ENCODE results near the gene HOGA1. TPM values are rescaled to one million over a fixed set of nuclear protein-coding genes. Genes with fewer than 3 reads are reported as not detected.
"Not testable (repeated sequence)": the region's sequence is repeated elsewhere in the genome, so short reads cannot be mapped to it uniquely, and the experiment has no call there.

The HOGA1 gene
- total RNA-seq, 6 experiments from 2014 or later, result 16.8 to 92.9 (median 36.5) TPM

DNA sequence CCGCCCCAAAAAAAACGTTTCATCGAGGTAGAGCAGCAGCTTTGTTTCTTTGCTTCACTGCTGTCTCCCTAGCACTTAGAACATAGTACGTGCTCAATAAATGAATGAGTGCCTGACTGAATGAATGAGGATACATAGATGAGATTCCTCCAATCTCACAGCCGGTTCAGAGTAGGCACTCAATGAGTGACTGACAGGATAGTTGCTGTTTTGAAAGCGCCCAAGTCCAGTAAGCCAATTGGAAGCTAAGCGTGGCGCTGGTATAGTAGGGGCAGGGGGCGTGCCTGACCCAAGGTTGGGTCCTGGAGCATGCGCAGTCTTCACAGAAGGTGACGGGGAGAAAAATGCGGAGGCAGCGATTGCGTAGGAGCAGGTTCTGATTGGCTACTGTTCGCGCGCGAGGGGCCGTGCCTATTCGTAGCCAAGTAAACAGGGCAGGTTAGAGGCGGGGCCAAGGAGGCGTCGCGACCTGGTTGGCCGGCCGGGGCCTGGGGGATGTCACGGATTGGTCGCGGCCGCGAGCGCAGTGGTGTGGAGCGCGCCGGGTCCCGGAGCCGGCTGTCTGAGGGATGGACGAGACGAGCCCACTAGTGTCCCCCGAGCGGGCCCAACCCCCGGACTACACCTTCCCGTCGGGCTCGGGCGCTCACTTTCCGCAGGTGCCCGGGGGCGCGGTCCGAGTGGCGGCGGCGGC lies 56.1 kb downstream of the HOGA1 start, which contains the start of gene PI4K2A:
PI4K2A (plus strand) TSS at position 498 of the 694 bp plus-strand sequence; CDS start at position 570, 72 bp downstream.
- DNase-seq, result peak; percentile 99
- H3K4me3 ChIP-seq, result peak within 1 kb of the TSS; percentile 63 to 82 (median 70)
- 4% methylated on average over 15 of the region's 54 CpGs for WGBS (ENCODE audit: insufficient coverage, low coverage, low lambda C conversion rate, missing lambda C conversion rate)
- ATAC-seq, result peak; percentile 95 to 99 (median 98)
- TF ChIP-seq POLR2A (IDR thresholded peaks at IDR 0.05) (peak; percentile 96), CTCF (IDR thresholded peaks at IDR 0.05) (no peak)
- no peaks in the 10 kb centered on the region for H3K27me3 ChIP-seq
- no peaks in the 10 kb centered on the region for H3K9me3 ChIP-seq
- H3K4me1 ChIP-seq, result peaks cover 0 to 11% (median 6%) of the 10 kb centered on the region in 4 donors
- peaks cover 0 to 6% (median 0%) of the 10 kb centered on the region in 4 donors for H3K36me3 ChIP-seq
- intact Hi-C loops (cut with DNase I), result no loop called here
- H3K27ac ChIP-seq, result peak within 1 kb of the TSS; percentile 61 to 87 (median 77)

- WGBS (ENCODE audit: insufficient coverage, low coverage, low lambda C conversion rate, missing lambda C conversion rate), result under 1% methylated on average over 40 of the region's 67 CpGs
- Histone ChIP-seq H3K9me3 (no peaks in the 10 kb centered on the region), H3K27ac (peak overlapping the region; percentile 61 to 87 (median 77)), H3K36me3 (peaks cover 0 to 6% (median 0%) of the 10 kb centered on the region in 4 donors), H3K4me3 (peak overlapping the region; percentile 63 to 82 (median 70)), H3K4me1 (peaks cover 0 to 11% (median 6%) of the 10 kb centered on the region in 4 donors), H3K27me3 (no peaks in the 10 kb centered on the region)
- intact Hi-C loops (cut with DNase I), result no loop called here
- DNase-seq (peak; percentile 46 to 63 (median 50)), ATAC-seq (peak in 3 of 4 donors; percentile 2 to 22 (median 20))
- TF ChIP-seq CTCF (IDR thresholded peaks at IDR 0.05), result no peak
- peak; percentile 22 for TF ChIP-seq POLR2A (IDR thresholded peaks at IDR 0.05)
These were observed 57.0 kb downstream of the HOGA1 start for GRCh38 chr10:97640868-97641811.

DNA sequence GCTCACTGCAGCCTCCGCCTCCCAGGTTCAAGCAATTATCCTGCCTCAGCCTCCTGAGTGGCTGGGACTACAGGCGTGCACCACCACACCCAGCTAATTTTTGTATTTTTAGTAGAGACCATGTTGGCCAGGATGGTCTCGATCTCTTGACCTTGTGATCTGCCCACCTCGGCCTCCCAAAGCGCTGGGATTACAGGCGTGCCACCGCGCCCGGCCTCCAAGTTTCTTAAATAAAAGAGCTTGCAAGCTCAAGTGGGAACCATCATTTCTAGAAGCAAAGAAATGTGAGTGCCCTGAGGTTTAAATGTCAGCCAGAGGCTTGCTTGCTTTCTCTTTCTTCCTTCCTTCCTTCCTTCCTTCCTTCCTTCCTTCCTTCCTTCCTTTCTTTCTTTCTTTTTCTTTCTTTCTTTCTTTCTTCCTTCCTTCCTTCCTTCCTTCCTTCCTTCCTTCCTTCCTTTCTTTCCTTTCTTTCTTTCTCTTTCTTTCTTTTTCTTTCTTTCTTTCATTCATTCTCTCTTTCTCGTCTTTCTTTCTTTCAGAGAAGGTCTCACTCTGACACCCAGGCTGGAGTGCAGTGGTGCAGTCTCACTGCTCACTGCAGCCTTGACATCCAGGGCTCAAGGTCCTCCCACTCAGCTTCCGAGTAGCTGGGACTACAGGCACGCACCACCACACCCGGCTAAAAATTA lies 58.4 kb downstream of the HOGA1 start:
- peak overlapping the region in 1 of 3 donors; percentile 70 for H3K4me3 ChIP-seq
- H3K9me3 ChIP-seq; DNase-seq; ATAC-seq; H3K36me3 ChIP-seq; H3K27me3 ChIP-seq; intact Hi-C loops (cut with DNase I): not testable (repeated sequence)
- H3K27ac ChIP-seq, result peak overlapping the region in 1 of 3 donors; percentile 87
- peaks cover 0 to 11% (median 6%) of the 10 kb centered on the region in 4 donors for H3K4me1 ChIP-seq
- 91% methylated on average over 11 of the region's 13 CpGs for WGBS (ENCODE audit: insufficient coverage, low coverage, low lambda C conversion rate, missing lambda C conversion rate)

GRCh38 chr10:97643441-97643985 lies 59.3 kb downstream of the HOGA1 start:
- H3K27ac ChIP-seq, result no peak overlapping the region
- 100% methylated on average over 2 of the region's 4 CpGs for WGBS (ENCODE audit: insufficient coverage, low coverage, low lambda C conversion rate, missing lambda C conversion rate)
- peaks cover 0 to 6% (median 0%) of the 10 kb centered on the region in 4 donors for H3K36me3 ChIP-seq
- H3K4me1 ChIP-seq, result peaks cover 0 to 11% (median 6%) of the 10 kb centered on the region in 4 donors
- TF ChIP-seq CTCF (IDR thresholded peaks at IDR 0.05) (no peak), POLR2A (IDR thresholded peaks at IDR 0.05) (no peak)
- ATAC-seq, result no peak
- no peak overlapping the region for H3K4me3 ChIP-seq
- intact Hi-C loops (cut with DNase I), result no loop called here
- no peak for DNase-seq
- H3K9me3 ChIP-seq, result no peaks in the 10 kb centered on the region
- H3K27me3 ChIP-seq, result no peaks in the 10 kb centered on the region

Data from right lobe of liver (tissue), 6 donors.